CD8-positive, alpha-beta memory T cell (primary cell): Measurements from ENCODE around the gene KCNQ4. TPM values are rescaled to one million over a fixed set of nuclear protein-coding genes. Genes with fewer than 3 reads are reported as not detected.

Experiments used
- CTCF ChIA-PET: fragments of 350-600 bp; sonication (Branson Sonifier 250); formaldehyde crosslinking; loops from one replicate; lab custom pipeline; 2021; ENCODE audit warnings: antibody characterized with exemption; lab: Charles Lee
- POLR2A ChIA-PET: fragments of 350-600 bp; sonication (Branson Sonifier 250); formaldehyde crosslinking; loops from one replicate; lab custom pipeline; 2021; ENCODE audit warnings: antibody characterized with exemption; lab: Charles Lee
- DNase-seq, 5 donors: peaks; one replicate each; pipeline versions ENCODE4 v3.0.0 to v3.0.0-alpha.2; 2020 to 2022; ENCODE audit warnings: mixed read lengths in 1 of 5
- H3K27ac ChIP-seq: one replicate; pipeline ENCODE4 v1.7.0; 2013; ENCODE audit warnings: low read depth, mild to moderate bottlenecking, low read length, moderate library complexity
- H3K27me3 ChIP-seq: 2 replicates; pipeline ENCODE4 v1.7.0; 2013; ENCODE audit warnings: low read length, mild to moderate bottlenecking; ENCODE audit not compliant: insufficient read depth, poor library complexity, severe bottlenecking
- H3K36me3 ChIP-seq: 2 replicates; pipeline ENCODE4 v1.7.0; 2013; ENCODE audit warnings: mild to moderate bottlenecking, low read length, moderate library complexity; ENCODE audit not compliant: insufficient read depth
- H3K4me1 ChIP-seq: 2 replicates; pipeline ENCODE4 v1.7.0; 2013; ENCODE audit warnings: mild to moderate bottlenecking, low read length, moderate library complexity; ENCODE audit not compliant: insufficient read depth
- H3K4me3 ChIP-seq: 2 replicates; pipeline ENCODE4 v1.7.0; 2013; ENCODE audit warnings: mild to moderate bottlenecking, low read length
- H3K9me3 ChIP-seq: 2 replicates; pipeline ENCODE4 v1.7.0; 2013; ENCODE audit warnings: mild to moderate bottlenecking, low read length
- H3K27ac Mint-ChIP-seq, 8 donors: one replicate each; pipeline ENCODE4 v1.8.0; 2020 to 2021; ENCODE audit warnings: mixed read lengths in 8 of 8, mild to moderate bottlenecking in 6 of 8, inconsistent platforms in 3 of 8, moderate library complexity in 3 of 8
- H3K27me3 Mint-ChIP-seq, 2 donors: one replicate each; pipeline ENCODE4 v1.8.0; 2020 to 2021; ENCODE audit warnings: mixed read lengths in 2 of 2, mild to moderate bottlenecking in 1 of 2, moderate library complexity in 1 of 2
- H3K36me3 Mint-ChIP-seq, 3 donors: one replicate each; pipeline ENCODE4 v1.8.0; 2020 to 2021; ENCODE audit warnings: mixed read lengths in 3 of 3, inconsistent platforms in 1 of 3, mild to moderate bottlenecking in 1 of 3
- H3K4me1 Mint-ChIP-seq, 3 donors: one replicate each; pipeline ENCODE4 v1.8.0; 2020 to 2021; ENCODE audit warnings: mixed read lengths in 3 of 3, inconsistent platforms in 1 of 3, mild to moderate bottlenecking in 1 of 3
- H3K4me3 Mint-ChIP-seq, 7 donors: one replicate each; pipeline ENCODE4 v1.8.0; 2020 to 2021; ENCODE audit warnings: mixed read lengths in 7 of 7, mild to moderate bottlenecking in 6 of 7, moderate library complexity in 4 of 7, inconsistent platforms in 2 of 7
- H3K9me3 Mint-ChIP-seq, 5 donors: one replicate each; pipeline ENCODE4 v1.8.0; 2020 to 2022; ENCODE audit warnings: mixed read lengths in 5 of 5, mild to moderate bottlenecking in 3 of 5, moderate library complexity in 2 of 5, inconsistent platforms in 1 of 5
- polyA plus RNA-seq: library from polyadenylated mRNA; unstranded; fragments of 300-500 nt; fragmentation: Illumina TruSeq; gene quantifications from one replicate; pipeline ENCODE4 v1.2.3, GENCODE V29; 2021
- total RNA-seq, 2 experiments: library from RNA; stranded (reverse); gene quantifications; one replicate each; pipeline ENCODE4 v1.2.3, GENCODE V29; 2021

KCNQ4 gene
- total RNA-seq (under 1 TPM; 0.09 to 0.16 TPM), polyA plus RNA-seq (not detected)

- Histone ChIP-seq H3K4me3 (no peak within 1 kb of the TSS), H3K27ac (no peak within 1 kb of the TSS), H3K4me1 (no peaks in the 10 kb centered on the region), H3K27me3 (peaks cover 4% of the 10 kb centered on the region), H3K9me3 (no peaks in the 10 kb centered on the region), H3K36me3 (no peaks in the 10 kb centered on the region)
- POLR2A ChIA-PET = no interaction called here
- CTCF ChIA-PET = no interaction called here
- peak within 1 kb of the TSS in 2 of 8 donors; percentile 44 to 61 for H3K27ac Mint-ChIP-seq
- DNase-seq = no peak
- H3K4me1 Mint-ChIP-seq = peaks cover 5 to 17% (median 8%) of the 10 kb centered on the region in 3 donors
- H3K27me3 Mint-ChIP-seq = peaks cover 13 to 28% of the 10 kb centered on the region in 2 donors
- H3K9me3 Mint-ChIP-seq = no peaks in the 10 kb centered on the region
- peak within 1 kb of the TSS; percentile 52 to 82 (median 70) for H3K4me3 Mint-ChIP-seq
- H3K36me3 Mint-ChIP-seq = peaks cover 2 to 3% (median 2%) of the 10 kb centered on the region in 3 donors
Measured at GRCh38 chr1:40783001-40783905, at the start of gene KCNQ4. Gene KCNQ4 (plus strand): TSS chr1:40783787. CDS start chr1:40784094, 307 bp downstream.

- Histone ChIP-seq H3K4me1 (no peaks in the 10 kb centered on the region), H3K4me3 (no peak overlapping the region), H3K27me3 (no peaks in the 10 kb centered on the region), H3K36me3 (peaks cover 10% of the 10 kb centered on the region), H3K9me3 (no peaks in the 10 kb centered on the region), H3K27ac (no peak overlapping the region)
- peaks cover 42 to 63% (median 56%) of the 10 kb centered on the region in 3 donors for H3K4me1 Mint-ChIP-seq
- ChIA-PET CTCF (no interaction called here), POLR2A (no interaction called here)
- no peaks in the 10 kb centered on the region for H3K9me3 Mint-ChIP-seq
- no peak for DNase-seq
- no peaks in the 10 kb centered on the region for H3K27me3 Mint-ChIP-seq
- H3K36me3 Mint-ChIP-seq = peaks cover 10 to 35% (median 11%) of the 10 kb centered on the region in 3 donors
- H3K27ac Mint-ChIP-seq = peak overlapping the region in 2 of 8 donors; percentile 28 to 90
- H3K4me3 Mint-ChIP-seq = no peak overlapping the region
Measured at GRCh38 chr1:40734882-40735628, 48.5 kb upstream of the KCNQ4 start.

- peaks cover 10% of the 10 kb centered on the region for H3K36me3 ChIP-seq
- Mint-ChIP-seq H3K4me3 (no peak overlapping the region), H3K27me3 (no peaks in the 10 kb centered on the region), H3K4me1 (peaks cover 38 to 63% (median 57%) of the 10 kb centered on the region in 3 donors), H3K9me3 (no peaks in the 10 kb centered on the region), H3K27ac (peak overlapping the region in 2 of 8 donors; percentile 33 to 46), H3K36me3 (peaks cover 10 to 37% (median 13%) of the 10 kb centered on the region in 3 donors)
- no peaks in the 10 kb centered on the region for H3K27me3 ChIP-seq
- H3K4me1 ChIP-seq = peaks cover 2% of the 10 kb centered on the region
- DNase-seq = no peak
- H3K27ac ChIP-seq = no peak overlapping the region
- ChIA-PET CTCF (no interaction called here), POLR2A (no interaction called here)
- H3K9me3 ChIP-seq = no peaks in the 10 kb centered on the region
- H3K4me3 ChIP-seq = no peak overlapping the region
Measured at GRCh38 chr1:40736085-40736531, 47.5 kb upstream of the KCNQ4 start.

- no peaks in the 10 kb centered on the region for H3K9me3 ChIP-seq
- Mint-ChIP-seq H3K36me3 (peaks cover 13 to 58% (median 15%) of the 10 kb centered on the region in 3 donors), H3K27ac (peak overlapping the region in 3 of 8 donors; percentile 34 to 61 (median 61)), H3K9me3 (no peaks in the 10 kb centered on the region), H3K27me3 (no peaks in the 10 kb centered on the region), H3K4me1 (peaks cover 33 to 65% (median 48%) of the 10 kb centered on the region in 3 donors), H3K4me3 (no peak overlapping the region)
- no peak for DNase-seq
- peaks cover 10% of the 10 kb centered on the region for H3K36me3 ChIP-seq
- no peaks in the 10 kb centered on the region for H3K27me3 ChIP-seq
- H3K4me1 ChIP-seq = peaks cover 6% of the 10 kb centered on the region
- H3K4me3 ChIP-seq = no peak overlapping the region
- ChIA-PET CTCF (no interaction called here), POLR2A (no interaction called here)
- H3K27ac ChIP-seq = no peak overlapping the region
Measured at GRCh38 chr1:40738831-40739230, 44.8 kb upstream of the KCNQ4 start.

GRCh38 chr1:40739455-40740008 lies 44.1 kb upstream of the KCNQ4 start:
- Histone ChIP-seq H3K27ac (no peak overlapping the region), H3K9me3 (no peaks in the 10 kb centered on the region), H3K4me3 (no peak overlapping the region), H3K36me3 (peaks cover 10% of the 10 kb centered on the region), H3K27me3 (no peaks in the 10 kb centered on the region), H3K4me1 (peaks cover 6% of the 10 kb centered on the region)
- H3K4me1 Mint-ChIP-seq = peaks cover 33 to 71% (median 53%) of the 10 kb centered on the region in 3 donors
- POLR2A ChIA-PET = no interaction called here
- DNase-seq = no peak
- no peak overlapping the region for H3K4me3 Mint-ChIP-seq
- H3K27ac Mint-ChIP-seq = peak overlapping the region in 6 of 8 donors; percentile 17 to 89 (median 50)
- CTCF ChIA-PET = no interaction called here
- no peaks in the 10 kb centered on the region for H3K9me3 Mint-ChIP-seq
- peaks cover 13 to 65% (median 15%) of the 10 kb centered on the region in 3 donors for H3K36me3 Mint-ChIP-seq
- H3K27me3 Mint-ChIP-seq = no peaks in the 10 kb centered on the region

GRCh38 chr1:40740039-40740996 lies 43.3 kb upstream of the KCNQ4 start:
- H3K4me1 ChIP-seq = peaks cover 9% of the 10 kb centered on the region
- peaks cover 10% of the 10 kb centered on the region for H3K36me3 ChIP-seq
- peaks cover 28 to 71% (median 52%) of the 10 kb centered on the region in 3 donors for H3K4me1 Mint-ChIP-seq

More at GRCh38 chr1:40740039-40740996, 43.3 kb upstream of the KCNQ4 start:
- Histone ChIP-seq H3K9me3 (no peaks in the 10 kb centered on the region), H3K27ac (no peak overlapping the region), H3K4me3 (no peak overlapping the region), H3K27me3 (no peaks in the 10 kb centered on the region)
- Mint-ChIP-seq H3K9me3 (no peaks in the 10 kb centered on the region), H3K4me3 (no peak overlapping the region), H3K27ac (peak overlapping the region in 4 of 8 donors; percentile 17 to 68 (median 55)), H3K27me3 (no peaks in the 10 kb centered on the region), H3K36me3 (peaks cover 13 to 70% (median 17%) of the 10 kb centered on the region in 3 donors)
- ChIA-PET CTCF (no interaction called here), POLR2A (no interaction called here)
- DNase-seq = no peak
